H1 (cell line): Measurements from ENCODE around the gene BUD23. TPM values are rescaled to one million over a fixed set of nuclear protein-coding genes. Genes with fewer than 3 reads are reported as not detected.

ENCODE experiments used
- CTCF ChIA-PET: fragments of 300-600 bp; sonication (Branson Sonifier 250); formaldehyde crosslinking; loops from one replicate; lab custom pipeline; 2021; ENCODE audit not compliant: partially characterized antibody; lab: Charles Lee
- POLR2A ChIA-PET: fragments of 300-600 bp; sonication (Branson Sonifier 250); formaldehyde crosslinking; loops from one replicate; lab custom pipeline; 2021; ENCODE audit warnings: inconsistent platforms; ENCODE audit not compliant: partially characterized antibody; lab: Charles Lee
- DNase-seq, 2 experiments: peaks; one replicate each; pipeline versions ENCODE4 v3.0.0 to v3.0.0-alpha.2; 2010 to 2022; ENCODE audit warnings: low spot score in 2 of 2, low read depth in 1 of 2, mixed read lengths in 1 of 2
- FAIRE-seq: peaks from 2 replicates; lab custom pipeline; 2011; peaks lifted over from hg19 to GRCh38; lab: Jason Lieb, UNC
- H2AFZ ChIP-seq: 2 replicates; pipeline ENCODE4 v1.8.1; 2012; ENCODE audit warnings: low read length, inconsistent platforms
- H2AK5ac ChIP-seq: 2 replicates; pipeline ENCODE4 v1.6.1; 2013; ENCODE audit warnings: low read depth, low read length
- H2BK120ac ChIP-seq: replicated peaks from 2 replicates; pipeline ENCODE3; 2013; ENCODE audit warnings: low read depth, low read length, inconsistent platforms
- H2BK12ac ChIP-seq: 2 replicates; pipeline ENCODE4 v1.6.1; 2013; ENCODE audit warnings: low read depth, low read length
- H2BK15ac ChIP-seq: 2 replicates; pipeline ENCODE4 v1.6.1; 2013; ENCODE audit warnings: low read length
- H2BK20ac ChIP-seq: 2 replicates; pipeline ENCODE4 v1.6.1; 2013; ENCODE audit warnings: low read length
- H2BK5ac ChIP-seq: 2 replicates; pipeline ENCODE4 v1.6.1; 2013; ENCODE audit warnings: low read depth, low read length
- H3K14ac ChIP-seq: 2 replicates; pipeline ENCODE4 v1.6.1; 2013; ENCODE audit warnings: inconsistent platforms; ENCODE audit not compliant: insufficient read length
- H3K18ac ChIP-seq: 2 replicates; pipeline ENCODE4 v1.6.1; 2013; ENCODE audit warnings: low read length; ENCODE audit errors: extremely low read depth
- H3K23ac ChIP-seq: 2 replicates; pipeline ENCODE4 v1.6.1; 2013; ENCODE audit warnings: inconsistent platforms; ENCODE audit not compliant: insufficient read length
- H3K23me2 ChIP-seq: 2 replicates; pipeline ENCODE4 v1.6.1; 2013; ENCODE audit warnings: low read depth, low read length
- H3K27ac ChIP-seq: 2 replicates; pipeline ENCODE4 v1.6.1; 2011; ENCODE audit warnings: low read depth, low read length, inconsistent platforms
- H3K27me3 ChIP-seq, 4 experiments: replicated peaks in 1 of 4; 1 replicate in 1 of 4; 2 replicates in 3 of 4; pipeline versions ENCODE4 v1.6.1 to v1.8.1; 2011 to 2013; ENCODE audit warnings: low read length in 3 of 4, mild to moderate bottlenecking in 3 of 4, inconsistent platforms in 2 of 4, mixed read lengths in 2 of 4, moderate library complexity in 1 of 4; ENCODE audit not compliant: control insufficient read depth in 3 of 4, insufficient read depth in 3 of 4; ENCODE audit errors: extremely low read depth in 1 of 4
- H3K36me3 ChIP-seq, 4 experiments: 2 replicates each; pipeline versions ENCODE4 v1.6.1 to v1.8.1; 2011 to 2013; ENCODE audit warnings: mild to moderate bottlenecking in 4 of 4, low read length in 3 of 4, moderate library complexity in 2 of 4, control low read depth in 1 of 4, inconsistent platforms in 1 of 4; ENCODE audit not compliant: insufficient read depth in 4 of 4, control insufficient read depth in 2 of 4
- H3K4ac ChIP-seq: replicated peaks from 2 replicates; pipeline ENCODE3; 2013; ENCODE audit warnings: low read length, low read depth, mixed read lengths, inconsistent platforms; ENCODE audit not compliant: insufficient read length
- H3K4me1 ChIP-seq, 4 experiments: replicated peaks in 1 of 4; 1 replicate in 1 of 4; 2 replicates in 3 of 4; pipeline versions ENCODE4 v1.6.1 to v1.8.1; 2011 to 2013; ENCODE audit warnings: low read length in 3 of 4, inconsistent platforms in 2 of 4, mixed read lengths in 1 of 4; ENCODE audit not compliant: insufficient read depth in 4 of 4, control insufficient read depth in 3 of 4
- H3K4me2 ChIP-seq, 2 experiments: 2 replicates each; pipeline versions ENCODE4 v1.6.1 to v1.8.1; 2011 to 2013; ENCODE audit warnings: low read depth in 2 of 2, low read length in 2 of 2, control low read depth in 1 of 2, inconsistent platforms in 1 of 2, mild to moderate bottlenecking in 1 of 2; ENCODE audit not compliant: insufficient read depth in 1 of 2
- H3K4me3 ChIP-seq, 4 experiments: fragments of 200-600, 300-600 bp in 1 of 4; sonication (generic), shearing (Covaris generic), sonication (Bioruptor Twin) in 1 of 4; 2 replicates each; pipeline versions ENCODE4 v1.5.1 to v1.8.1; 2011 to 2016; ENCODE audit warnings: low read length in 4 of 4, low read depth in 3 of 4, control low read depth in 2 of 4, inconsistent platforms in 2 of 4, mild to moderate bottlenecking in 2 of 4, mixed read lengths in 1 of 4, moderate library complexity in 1 of 4; ENCODE audit not compliant: insufficient read depth in 2 of 4; ENCODE audit errors: extremely low read depth in 1 of 4
- H3K56ac ChIP-seq: replicated peaks from 2 replicates; pipeline ENCODE3; 2013; ENCODE audit warnings: low read depth, mild to moderate bottlenecking, mixed read lengths, low read length, inconsistent platforms; ENCODE audit not compliant: insufficient read length
- H3K79me1 ChIP-seq: 2 replicates; pipeline ENCODE4 v1.6.1; 2013; ENCODE audit warnings: low read depth, low read length, control low read depth
- H3K79me2 ChIP-seq, 2 experiments: 2 replicates each; pipeline versions ENCODE4 v1.6.1 to v1.8.1; 2012 to 2013; ENCODE audit warnings: low read length in 2 of 2, mild to moderate bottlenecking in 2 of 2, inconsistent platforms in 1 of 2; ENCODE audit not compliant: insufficient read depth in 2 of 2, control insufficient read depth in 1 of 2
- H3K9ac ChIP-seq, 4 experiments: replicated peaks in 1 of 4; 1 replicate in 1 of 4; 2 replicates in 3 of 4; pipeline versions ENCODE4 v1.6.1 to v1.8.1; 2011 to 2013; ENCODE audit warnings: low read depth in 3 of 4, low read length in 3 of 4, control low read depth in 2 of 4, mild to moderate bottlenecking in 2 of 4, moderate library complexity in 2 of 4, inconsistent platforms in 1 of 4; ENCODE audit errors: extremely low read depth in 1 of 4
- H3K9me3 ChIP-seq, 2 experiments: 2 replicates each; pipeline versions ENCODE4 v1.6.1 to v1.8.1; 2012 to 2013; ENCODE audit warnings: mild to moderate bottlenecking in 2 of 2, moderate library complexity in 2 of 2, control low read depth in 1 of 2, inconsistent platforms in 1 of 2, low read depth in 1 of 2, low read length in 1 of 2, mixed read lengths in 1 of 2; ENCODE audit not compliant: insufficient read depth in 2 of 2
- H4K20me1 ChIP-seq, 2 experiments: replicated peaks in 1 of 2; 2 replicates each; pipeline versions ENCODE3 to v1.8.1; 2011 to 2013; ENCODE audit warnings: inconsistent platforms in 2 of 2, low read length in 2 of 2, mild to moderate bottlenecking in 1 of 2; ENCODE audit not compliant: insufficient read depth in 2 of 2, control insufficient read depth in 1 of 2
- H4K5ac ChIP-seq: 2 replicates; pipeline ENCODE4 v1.6.1; 2013; ENCODE audit warnings: low read length, low read depth, mixed read lengths, inconsistent platforms; ENCODE audit not compliant: insufficient read length
- H4K8ac ChIP-seq: 2 replicates; pipeline ENCODE4 v1.8.0; 2013; ENCODE audit warnings: mild to moderate bottlenecking, moderate library complexity, low read length, inconsistent platforms; ENCODE audit not compliant: insufficient read depth; ENCODE audit errors: extremely low read depth
- H4K91ac ChIP-seq: replicated peaks from 2 replicates; pipeline ENCODE3; 2013; ENCODE audit warnings: low read length, mixed read lengths, inconsistent platforms; ENCODE audit not compliant: insufficient read length
- ASH2L ChIP-seq: fragments of 200-600, 300-600 bp; sonication (generic); IDR thresholded peaks from one replicate; pipeline ENCODE4 v1.7.1; 2017; ENCODE audit warnings: low read length
- CREB1 ChIP-seq: IDR thresholded peaks from 2 replicates; pipeline ENCODE4 v1.6.1; 2012; ENCODE audit warnings: inconsistent platforms
- KDM4A ChIP-seq: IDR thresholded peaks from one replicate; pipeline ENCODE4 v1.7.1; 2012; ENCODE audit warnings: low read depth, mild to moderate bottlenecking, moderate library complexity, low read length, inconsistent platforms; ENCODE audit not compliant: severe bottlenecking
- PHF8 ChIP-seq: fragments of 200-600 bp; sonication (generic); conservative IDR thresholded peaks from 2 replicates; pipeline ENCODE4 v1.7.1; 2012; ENCODE audit warnings: low read depth, mild to moderate bottlenecking, inconsistent platforms, low read length, moderate library complexity
- POLR2A ChIP-seq, 2 experiments: IDR thresholded peaks; 1 replicate in 1 of 2; 2 replicates in 1 of 2; pipeline ENCODE4 v1.6.1; 2011; ENCODE audit warnings: low read depth in 2 of 2, low read length in 2 of 2, mild to moderate bottlenecking in 2 of 2; ENCODE audit errors: control extremely low read depth in 1 of 2
- SRF ChIP-seq: IDR thresholded peaks from 2 replicates; pipeline ENCODE4 v1.6.1; 2011; ENCODE audit warnings: mild to moderate bottlenecking, low read depth, low read length, moderate library complexity
- TCF12 ChIP-seq: IDR thresholded peaks from 2 replicates; pipeline ENCODE4 v1.6.1; 2011; ENCODE audit warnings: low read depth, mild to moderate bottlenecking, low read length
- WGBS, 2 experiments: shearing (Covaris generic) in 1 of 2; methylation state at CpG; one replicate each; pipeline versions ENCODE4 v1.1.6 to v1.1.7; 2013 to 2015; ENCODE audit warnings: low lambda C conversion rate in 2 of 2, mixed read lengths in 2 of 2, inconsistent platforms in 1 of 2, low coverage in 1 of 2, missing lambda C conversion rate in 1 of 2; ENCODE audit not compliant: insufficient replicate concordance in 2 of 2, insufficient coverage in 1 of 2, insufficient read length in 1 of 2; ENCODE audit errors: extremely low coverage in 1 of 2, missing lambda C conversion rate in 1 of 2; 5-methylcytosine and 5-hydroxymethylcytosine counted together
- polyA plus RNA-seq, 7 experiments: library from polyadenylated mRNA; depleted of rRNA in 3 of 7; stranded (reverse) in 5 of 7; unstranded in 2 of 7; fragments of >200 nt in 5 of 7; fragments of 200-250 nt in 2 of 7; gene quantifications; 1 replicate in 5 of 7; 2 replicates in 1 of 7; 4 replicates in 1 of 7; pipeline versions ENCODE4 v1.2.1 to v1.2.3, GENCODE V29; 2011 to 2013; ENCODE audit warnings: missing spikeins in 2 of 7, mixed read lengths in 2 of 7
- total RNA-seq: library from RNA; stranded (reverse); fragmentation: NEBNext Ultra II Directional; extraction: Animal tissue kit (Norgen Biotek cat#: 25700); gene quantifications from 2 replicates; pipeline ENCODE4 v1.2.1, GENCODE V29; 2021

BUD23 gene
- total and polyA plus RNA-seq, 2 of the 8 experiments (the other 6 are each of a cell fraction or from before 2014, with no cell fraction given): 72.3 to 78.4 TPM

DNA sequence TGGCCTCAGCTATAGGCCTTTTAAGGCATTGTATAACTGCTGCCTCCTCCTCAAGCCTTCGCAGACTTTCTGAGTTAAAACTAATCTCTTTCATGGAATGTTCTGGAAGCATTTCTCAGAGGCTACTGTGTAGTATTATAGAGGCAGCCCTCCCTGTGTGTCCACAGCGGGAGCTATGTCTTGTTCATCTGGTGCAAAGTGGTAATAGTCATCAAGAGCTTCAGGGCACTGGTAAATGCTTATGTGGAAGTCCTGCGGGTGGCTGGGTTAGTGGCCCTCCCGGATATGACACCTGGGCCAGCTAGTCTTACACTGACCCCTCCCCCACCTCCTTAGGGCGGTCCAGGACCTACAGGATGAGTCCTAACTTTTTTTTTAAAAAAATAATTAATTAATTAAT, 57.4 kb downstream of the BUD23 start:
- H3K14ac ChIP-seq: no peak overlapping the region
- no peak overlapping the region; a peak in 2 of 7 replicates for H3K9ac ChIP-seq
- H4K20me1 ChIP-seq: peaks cover 8 to 14% of the 10 kb centered on the region in 2 experiments
- H3K4me3 ChIP-seq: no peak overlapping the region
- H3K9me3 ChIP-seq: no peaks in the 10 kb centered on the region
- H4K8ac ChIP-seq: no peak overlapping the region
- H3K4me1 ChIP-seq: peaks cover 3 to 39% (median 25%) of the 10 kb centered on the region in 4 experiments
- H3K56ac ChIP-seq: no peak overlapping the region
- H2AFZ ChIP-seq: no peak overlapping the region
- H2BK5ac ChIP-seq: no peak overlapping the region
- H2BK20ac ChIP-seq: no peak overlapping the region
- H4K5ac ChIP-seq: no peak overlapping the region
- DNase-seq: no peak
- no peak overlapping the region for H3K4ac ChIP-seq
- peaks cover 18% of the 10 kb centered on the region for H3K23me2 ChIP-seq
- CTCF ChIA-PET: interaction anchor here (0.6 to 11.1 kb wide), 14 partner anchors 8 to 257 kb away, joined by 3 to 87 read pairs (median 4); no protein-coding TSS in a partner anchor
- no peak overlapping the region for H2BK15ac ChIP-seq
- peak; percentile 30; the same call in 1 of the 2 replicates for TF ChIP-seq SRF
- 0 out of 2 replicates have a peak, but pooled peaks have one; percentile 32 for TF ChIP-seq CREB1
- TF ChIP-seq ASH2L: peak; percentile 28
- no peak for TF ChIP-seq PHF8
- peak in 1 of 2 experiments; percentile 26; a peak in 1 of 3 replicates for TF ChIP-seq POLR2A (IDR thresholded peaks at IDR 0.05; ENCODE audit: control extremely low read depth in 1 of 2, low read depth in 2 of 2, low read length in 2 of 2)
- no peak for TF ChIP-seq KDM4A
- no peak for TF ChIP-seq TCF12
- no peaks in the 10 kb centered on the region for H3K79me1 ChIP-seq
- H2BK12ac ChIP-seq: peak overlapping the region; percentile 90; the same call in 1 of the 2 replicates
- no peak overlapping the region for H4K91ac ChIP-seq
- POLR2A ChIA-PET: interaction anchor here (0.5 to 9.6 kb wide), 14 partner anchors 13 to 125 kb away, joined by 3 to 82 read pairs (median 4); partner anchors contain the start of genes CLDN3, CLDN4 and METTL27
- WGBS, 2 experiments: 73% methylated on average over 5 of the region's 5 CpGs; no CpG with 5 or more reads in 1 of the 2 experiments
- H3K27ac ChIP-seq: no peak overlapping the region
- no peak overlapping the region for H2BK120ac ChIP-seq
- peak overlapping the region; percentile 16; the same call in 1 of the 2 replicates for H2AK5ac ChIP-seq
- no peak overlapping the region for H3K18ac ChIP-seq
- peaks cover 0 to 2% (median 0%) of the 10 kb centered on the region in 4 experiments; a peak in 2 of 7 replicates for H3K27me3 ChIP-seq
- H3K4me2 ChIP-seq: peak overlapping the region in 1 of 2 experiments; percentile 25; a peak in 3 of 4 replicates
- no peak for FAIRE-seq
- no peak overlapping the region for H3K23ac ChIP-seq
- H3K36me3 ChIP-seq: peaks cover 4 to 13% (median 8%) of the 10 kb centered on the region in 4 experiments; a peak in 5 of 8 replicates
- peaks cover 0 to 8% of the 10 kb centered on the region in 2 experiments; a peak in 1 of 4 replicates for H3K79me2 ChIP-seq
